Nephron (organoid): Measurements from ENCODE around the gene TIFAB.

ENCODE experiments used
- H3K27ac Mint-ChIP-seq, 3 experiments: 2 replicates each; pipeline ENCODE4 v1.8.0; 2020; ENCODE audit warnings: mixed read lengths in 3 of 3, mild to moderate bottlenecking in 2 of 3, moderate library complexity in 1 of 3
- H3K27me3 Mint-ChIP-seq: 2 replicates; pipeline ENCODE4 v1.8.0; 2021; ENCODE audit warnings: low read depth, mild to moderate bottlenecking, moderate library complexity, mixed read lengths
- H3K36me3 Mint-ChIP-seq: 2 replicates; pipeline ENCODE4 v1.8.0; 2020; ENCODE audit warnings: low read depth, mixed read lengths
- H3K4me1 Mint-ChIP-seq: 2 replicates; pipeline ENCODE4 v1.8.0; 2020; ENCODE audit warnings: mixed read lengths
- H3K4me3 Mint-ChIP-seq, 3 experiments: 2 replicates each; pipeline ENCODE4 v1.8.0; 2020; ENCODE audit warnings: mild to moderate bottlenecking in 3 of 3, mixed read lengths in 3 of 3, moderate library complexity in 2 of 3
- H3K9me3 Mint-ChIP-seq: 2 replicates; pipeline ENCODE4 v1.8.0; 2020; ENCODE audit warnings: mixed read lengths
- TF ChIP-seq, protein P1 (sequence below), 3 experiments: fragments of 200-600 bp; sonication (generic); IDR thresholded peaks; one replicate each; pipeline ENCODE4 v1.5.0; 2021; ENCODE audit warnings: antibody characterized with exemption in 3 of 3; ENCODE audit not compliant: unreplicated experiment in 3 of 3

TIFAB gene

GRCh38 chr5:135437796-135438560 lies 14.2 kb downstream of the TIFAB start:
- peaks cover 78% of the 10 kb centered on the region for H3K4me1 Mint-ChIP-seq
- peak overlapping the region; percentile 75 to 84 (median 77) for H3K27ac Mint-ChIP-seq
- H3K36me3 Mint-ChIP-seq, result no peaks in the 10 kb centered on the region
- H3K9me3 Mint-ChIP-seq, result no peaks in the 10 kb centered on the region
- H3K27me3 Mint-ChIP-seq, result peaks cover 24% of the 10 kb centered on the region
- peak overlapping the region in 1 of 3 experiments; percentile 34 for H3K4me3 Mint-ChIP-seq
- TF ChIP-seq, protein P1, sequence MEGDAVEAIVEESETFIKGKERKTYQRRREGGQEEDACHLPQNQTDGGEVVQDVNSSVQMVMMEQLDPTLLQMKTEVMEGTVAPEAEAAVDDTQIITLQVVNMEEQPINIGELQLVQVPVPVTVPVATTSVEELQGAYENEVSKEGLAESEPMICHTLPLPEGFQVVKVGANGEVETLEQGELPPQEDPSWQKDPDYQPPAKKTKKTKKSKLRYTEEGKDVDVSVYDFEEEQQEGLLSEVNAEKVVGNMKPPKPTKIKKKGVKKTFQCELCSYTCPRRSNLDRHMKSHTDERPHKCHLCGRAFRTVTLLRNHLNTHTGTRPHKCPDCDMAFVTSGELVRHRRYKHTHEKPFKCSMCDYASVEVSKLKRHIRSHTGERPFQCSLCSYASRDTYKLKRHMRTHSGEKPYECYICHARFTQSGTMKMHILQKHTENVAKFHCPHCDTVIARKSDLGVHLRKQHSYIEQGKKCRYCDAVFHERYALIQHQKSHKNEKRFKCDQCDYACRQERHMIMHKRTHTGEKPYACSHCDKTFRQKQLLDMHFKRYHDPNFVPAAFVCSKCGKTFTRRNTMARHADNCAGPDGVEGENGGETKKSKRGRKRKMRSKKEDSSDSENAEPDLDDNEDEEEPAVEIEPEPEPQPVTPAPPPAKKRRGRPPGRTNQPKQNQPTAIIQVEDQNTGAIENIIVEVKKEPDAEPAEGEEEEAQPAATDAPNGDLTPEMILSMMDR (IDR thresholded peaks at IDR 0.05; ENCODE audit: unreplicated experiment in 3 of 3), result no peak

DNA sequence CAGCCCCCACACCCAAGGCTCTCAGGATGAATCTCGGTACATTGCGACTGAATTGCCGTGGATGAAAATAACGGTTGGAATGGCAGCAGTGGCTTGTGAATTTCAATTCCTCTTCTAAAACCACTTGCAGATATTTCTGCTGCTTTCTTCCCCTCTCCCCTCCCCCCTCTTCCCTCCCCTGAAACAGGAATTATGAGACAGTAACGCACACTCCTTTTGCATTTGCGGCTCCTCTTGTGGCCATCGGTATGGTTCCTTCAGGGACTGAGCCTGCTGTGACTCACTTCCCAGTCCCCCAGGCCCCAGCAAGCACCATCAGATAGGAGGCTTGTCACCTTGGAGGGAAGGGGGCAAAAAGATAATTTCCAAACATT lies 14.7 kb downstream of the TIFAB start:
- TF ChIP-seq, protein P1 (IDR thresholded peaks at IDR 0.05; ENCODE audit: unreplicated experiment in 3 of 3), result no peak
- Mint-ChIP-seq H3K4me3 (no peak overlapping the region), H3K36me3 (no peaks in the 10 kb centered on the region), H3K27ac (peak overlapping the region; percentile 56 to 84 (median 77)), H3K9me3 (no peaks in the 10 kb centered on the region), H3K27me3 (peaks cover 19% of the 10 kb centered on the region), H3K4me1 (peaks cover 72% of the 10 kb centered on the region)

DNA sequence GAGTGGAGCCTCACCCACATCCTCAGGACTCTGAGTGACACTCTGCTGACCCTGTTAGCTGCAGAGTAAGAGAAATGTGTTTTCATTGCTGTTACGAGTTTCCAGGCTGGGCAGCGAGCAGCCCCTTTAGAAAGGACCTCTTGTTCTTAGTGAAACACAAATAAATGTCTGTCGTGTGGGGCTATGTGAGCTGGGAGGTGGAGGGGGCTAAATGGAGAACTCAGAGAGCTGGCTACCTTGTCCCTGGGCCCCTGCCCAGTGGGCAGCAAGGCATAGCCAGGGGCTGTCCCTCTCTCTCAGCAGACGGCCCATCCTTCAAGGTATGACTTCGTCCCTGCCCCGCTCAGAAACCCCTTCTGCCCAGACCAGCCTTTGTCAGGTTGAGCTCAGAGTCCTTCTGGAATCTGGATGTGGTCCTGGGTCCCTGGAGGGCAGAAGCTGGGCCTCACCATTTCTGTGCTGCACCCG lies 15.2 kb downstream of the TIFAB start:
- TF ChIP-seq, protein P1 (IDR thresholded peaks at IDR 0.05; ENCODE audit: unreplicated experiment in 3 of 3), result no peak
- H3K27ac Mint-ChIP-seq, result no peak overlapping the region
- peaks cover 68% of the 10 kb centered on the region for H3K4me1 Mint-ChIP-seq
- H3K27me3 Mint-ChIP-seq, result peaks cover 17% of the 10 kb centered on the region
- no peaks in the 10 kb centered on the region for H3K9me3 Mint-ChIP-seq
- no peaks in the 10 kb centered on the region for H3K36me3 Mint-ChIP-seq
- no peak overlapping the region for H3K4me3 Mint-ChIP-seq

- Mint-ChIP-seq H3K36me3 (no peaks in the 10 kb centered on the region), H3K4me1 (peaks cover 55% of the 10 kb centered on the region), H3K4me3 (no peak overlapping the region), H3K27me3 (peaks cover 17% of the 10 kb centered on the region), H3K9me3 (no peaks in the 10 kb centered on the region), H3K27ac (no peak overlapping the region)
- TF ChIP-seq, protein P1 (IDR thresholded peaks at IDR 0.05; ENCODE audit: unreplicated experiment in 3 of 3), result no peak
Observed at GRCh38 chr5:135435467-135436330, 16.5 kb downstream of the TIFAB start.

DNA sequence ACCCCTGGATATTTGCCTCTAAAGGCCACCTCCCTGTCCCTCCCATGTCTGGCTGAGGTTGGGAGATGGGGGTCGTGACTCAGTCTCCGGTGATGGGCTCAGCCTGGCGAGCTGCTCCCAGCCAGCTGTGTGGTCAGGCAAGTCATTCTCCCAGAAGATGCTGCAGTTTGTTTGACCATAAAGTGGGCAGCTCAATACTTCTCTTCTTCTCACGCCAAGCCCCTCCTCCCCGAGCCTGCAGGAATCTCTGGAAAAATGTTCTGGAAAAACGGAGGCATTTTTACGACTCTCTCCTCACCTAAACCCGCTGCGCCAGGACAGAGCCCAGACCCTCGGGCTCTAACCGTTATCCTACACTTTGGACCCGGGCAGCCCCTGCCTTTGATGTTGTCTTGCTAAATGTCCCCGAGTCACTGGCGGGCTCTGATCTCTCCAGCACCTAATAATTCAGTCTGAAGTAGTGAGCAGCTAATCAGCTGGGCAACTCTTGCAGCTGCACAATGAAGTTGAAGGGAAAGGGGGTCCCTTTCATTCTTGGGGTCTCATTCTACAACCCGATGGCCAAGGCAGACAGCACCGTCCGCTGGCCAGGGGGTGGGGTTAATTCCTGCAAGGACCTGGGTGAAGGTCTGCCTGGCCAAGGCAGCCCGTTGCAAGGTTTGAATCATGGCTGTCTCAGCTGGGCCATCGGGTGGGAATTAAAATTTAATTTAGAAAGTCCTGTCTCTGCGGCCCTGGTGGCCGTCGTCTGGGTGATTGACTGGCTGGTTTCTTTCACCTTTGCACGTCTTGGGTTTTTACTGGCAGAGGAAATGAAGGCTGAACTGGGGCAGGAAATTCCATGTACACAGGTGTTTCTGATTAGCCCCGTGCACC lies 17.3 kb downstream of the TIFAB start:
- H3K9me3 Mint-ChIP-seq, result no peaks in the 10 kb centered on the region
- H3K4me3 Mint-ChIP-seq, result peak overlapping the region in 1 of 3 experiments; percentile 10
- H3K36me3 Mint-ChIP-seq, result no peaks in the 10 kb centered on the region
- H3K4me1 Mint-ChIP-seq, result peaks cover 59% of the 10 kb centered on the region
- TF ChIP-seq, protein P1 (IDR thresholded peaks at IDR 0.05; ENCODE audit: unreplicated experiment in 3 of 3), result no peak
- H3K27me3 Mint-ChIP-seq, result peaks cover 17% of the 10 kb centered on the region
- no peak overlapping the region for H3K27ac Mint-ChIP-seq
